ENCODE results near the gene STARD7. TPM values are rescaled to one million over a fixed set of nuclear protein-coding genes. Genes with fewer than 3 reads are reported as not detected.

Gene STARD7
- total RNA-seq, 2 donors from 2014 or later, result 68.5 to 91.3 TPM

GRCh38 chr2:96207073-96207773 lies 1.4 kb downstream of the STARD7 start:
- H3K4me1 ChIP-seq, result peaks cover 60% of the 10 kb centered on the region
- peak overlapping the region; percentile 81 to 88 for H3K4me3 ChIP-seq
- no peak for TF ChIP-seq CTCF (IDR thresholded peaks at IDR 0.05)
- TF ChIP-seq POLR2A (IDR thresholded peaks at IDR 0.05), result no peak
- H3K36me3 ChIP-seq (replicated peaks in 1 of 2; ENCODE audit: insufficient read depth in 1 of 2, low read depth in 2 of 2), result no peaks in the 10 kb centered on the region
- WGBS, 2 donors, result 3 to 4% methylated on average over 11 of the region's 11 CpGs
- H3K9me3 ChIP-seq, result no peaks in the 10 kb centered on the region
- DNase-seq (no peak), ATAC-seq (no peak)
- intact Hi-C loops (cut with DNase I), result no loop called here
- H3K27me3 ChIP-seq, result no peaks in the 10 kb centered on the region
- peak overlapping the region in 3 of 4 donors; percentile 95 to 97 (median 96) for H3K27ac ChIP-seq

GRCh38 chr2:96205888-96206287 lies 2.7 kb downstream of the STARD7 start:
- Histone ChIP-seq H3K27ac (peak overlapping the region in 1 of 4 donors; percentile 6), H3K36me3 (replicated peaks in 1 of 2; ENCODE audit: insufficient read depth in 1 of 2, low read depth in 2 of 2) (no peaks in the 10 kb centered on the region), H3K4me3 (no peak overlapping the region), H3K4me1 (peaks cover 73% of the 10 kb centered on the region), H3K9me3 (no peaks in the 10 kb centered on the region), H3K27me3 (no peaks in the 10 kb centered on the region)
- no peak for DNase-seq
- ATAC-seq, result no peak
- TF ChIP-seq POLR2A (IDR thresholded peaks at IDR 0.05), result no peak
- TF ChIP-seq CTCF (IDR thresholded peaks at IDR 0.05), result no peak
- intact Hi-C loops (cut with DNase I), result no loop called here

GRCh38 chr2:96204836-96205624 lies 3.6 kb downstream of the STARD7 start:
- Histone ChIP-seq H3K27ac (peak overlapping the region in 3 of 4 donors; percentile 18 to 24 (median 22)), H3K4me1 (peaks cover 76% of the 10 kb centered on the region), H3K4me3 (no peak overlapping the region), H3K9me3 (no peaks in the 10 kb centered on the region), H3K27me3 (no peaks in the 10 kb centered on the region), H3K36me3 (replicated peaks in 1 of 2; ENCODE audit: insufficient read depth in 1 of 2, low read depth in 2 of 2) (no peaks in the 10 kb centered on the region)
- 18% methylated on average over 6 of the region's 6 CpGs for WGBS, 2 donors
- DNase-seq, result no peak
- TF ChIP-seq POLR2A (IDR thresholded peaks at IDR 0.05) (no peak), CTCF (IDR thresholded peaks at IDR 0.05) (no peak)
- intact Hi-C loops (cut with DNase I), result no loop called here
- ATAC-seq, result no peak

- Histone ChIP-seq H3K27me3 (no peaks in the 10 kb centered on the region), H3K4me1 (peaks cover 78% of the 10 kb centered on the region), H3K4me3 (no peak overlapping the region), H3K36me3 (replicated peaks in 1 of 2; ENCODE audit: insufficient read depth in 1 of 2, low read depth in 2 of 2) (no peaks in the 10 kb centered on the region), H3K27ac (no peak overlapping the region), H3K9me3 (no peaks in the 10 kb centered on the region)
- intact Hi-C loops (cut with DNase I), result no loop called here
- no peak for ATAC-seq
- WGBS, 2 donors, result 70 to 86% methylated on average over 9 of the region's 9 CpGs
- no peak for DNase-seq
- TF ChIP-seq CTCF (IDR thresholded peaks at IDR 0.05), result no peak
- TF ChIP-seq POLR2A (IDR thresholded peaks at IDR 0.05), result no peak
These were observed 5.2 kb downstream of the STARD7 start for GRCh38 chr2:96203130-96204028.

Data from body of pancreas (tissue), 4 donors.